Embryonic facial prominence (tissue), 1 donor: Measurements from ENCODE around the gene CD163.
"Not testable (repeated sequence)": the region's sequence is repeated elsewhere in the genome, so short reads cannot be mapped to it uniquely, and the experiment has no call there.

ENCODE experiments used
- DNase-seq: peaks from one replicate; pipeline ENCODE4 v3.0.0-alpha.2; 2016; ENCODE audit errors: extremely low spot score

Gene CD163

GRCh38 chr12:7450667-7451066, 52.9 kb downstream of the CD163 start:
- no peak for DNase-seq

DNA sequence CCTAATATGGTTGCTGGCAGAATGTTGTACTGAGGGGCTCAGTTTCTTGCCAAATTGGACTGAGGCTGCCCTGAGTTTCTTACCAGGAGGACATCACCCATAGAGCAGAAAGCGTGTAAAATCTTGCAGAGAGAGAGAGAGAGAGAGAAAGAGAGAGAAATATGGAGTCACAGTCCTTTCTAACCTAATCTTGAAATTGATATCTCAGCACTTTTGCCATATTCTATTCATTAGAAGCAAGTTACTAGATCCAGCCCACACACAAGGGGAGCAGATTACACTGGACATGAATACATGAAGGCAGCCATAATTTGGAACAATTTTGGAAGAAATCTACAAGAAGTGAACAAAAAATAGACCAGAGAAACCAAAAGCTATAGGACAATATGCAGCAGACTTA, 55.5 kb downstream of the CD163 start:
- no peak for DNase-seq

GRCh38 chr12:7444537-7444936, 59.0 kb downstream of the CD163 start:
- DNase-seq: no peak

DNA sequence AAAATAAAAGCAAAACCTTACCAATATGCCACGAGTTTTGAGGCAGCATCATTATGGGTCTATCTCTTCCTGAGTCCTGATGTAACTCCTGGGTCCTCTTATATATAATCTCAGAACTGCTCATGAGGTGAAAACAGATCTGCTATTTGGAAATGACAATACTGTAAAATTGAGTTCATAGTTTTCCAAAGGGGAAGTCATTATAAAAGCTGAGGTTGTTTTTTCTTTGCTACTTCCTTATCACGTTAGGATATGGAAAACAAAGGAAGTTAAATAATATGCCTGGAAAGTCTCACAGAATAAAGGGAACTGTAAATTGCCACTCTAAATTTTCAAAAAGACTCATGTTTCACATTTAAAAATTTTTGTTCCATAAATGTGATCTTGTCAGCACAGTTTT, 59.5 kb downstream of the CD163 start, which contains the start of gene CD163L1:
TSS of gene CD163L1 (minus strand) at position 78 of the 400 bp plus-strand sequence. CDS start at position 52, 26 bp downstream.
- DNase-seq: no peak

- DNase-seq: no peak
Observed at GRCh38 chr12:7441216-7441615, 62.4 kb downstream of the CD163 start.

GRCh38 chr12:7439579-7440505, 63.7 kb downstream of the CD163 start:
- no peak for DNase-seq

DNA sequence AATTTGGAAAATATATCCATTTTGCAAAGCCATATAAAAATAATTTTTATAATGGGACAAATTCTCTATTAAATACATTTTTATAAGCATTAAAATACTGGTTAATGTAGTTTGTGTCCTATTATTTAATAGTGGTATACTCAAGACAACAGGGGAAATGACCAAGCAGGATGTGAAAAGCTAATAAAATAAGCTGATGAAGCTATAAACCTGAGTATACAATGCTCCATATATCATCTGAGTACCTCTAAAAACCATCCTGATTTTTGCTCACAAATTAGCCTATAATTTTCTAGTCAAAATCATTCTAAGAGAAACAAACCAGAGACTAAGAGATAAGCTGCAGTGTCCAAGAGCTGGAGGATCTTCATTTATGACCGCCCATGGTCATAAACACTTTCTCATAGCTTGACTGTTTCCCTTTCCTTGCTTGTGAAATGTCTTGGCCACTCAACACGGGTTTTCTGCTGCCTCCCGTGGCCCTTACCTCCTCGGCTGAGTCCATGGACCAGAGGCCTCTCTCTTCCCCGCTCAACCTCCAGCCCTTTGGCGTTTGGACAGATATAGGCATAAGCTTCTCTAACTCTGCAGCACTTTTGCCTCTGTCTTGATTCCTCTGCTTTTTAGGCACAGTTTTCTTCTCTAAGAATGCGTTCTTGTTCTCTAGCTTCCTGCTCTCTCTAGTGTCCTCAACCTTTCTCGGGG, 65.1 kb downstream of the CD163 start:
- DNase-seq: not testable (repeated sequence)

GRCh38 chr12:7437494-7437893, 66.1 kb downstream of the CD163 start:
- DNase-seq: not testable (repeated sequence)

DNA sequence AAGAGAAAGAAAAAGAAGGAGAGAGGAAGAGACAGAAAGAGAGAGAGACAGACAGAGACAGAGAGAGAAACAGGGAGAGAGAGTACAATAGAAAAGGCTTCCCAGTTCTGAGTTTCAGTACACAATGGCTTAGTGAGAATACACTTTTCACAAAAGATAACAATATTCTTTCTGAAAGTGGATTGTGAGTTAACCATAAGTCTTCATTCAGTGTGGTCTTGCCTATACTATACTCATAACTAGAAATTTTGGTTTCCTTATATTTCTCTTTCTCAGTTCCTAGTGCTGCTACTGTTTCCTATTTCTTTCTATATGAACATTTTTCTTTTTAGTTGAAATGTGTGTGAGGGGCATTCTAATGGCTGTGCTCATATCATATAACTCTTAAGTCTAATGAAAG, 68.9 kb downstream of the CD163 start:
- DNase-seq: no peak

DNA sequence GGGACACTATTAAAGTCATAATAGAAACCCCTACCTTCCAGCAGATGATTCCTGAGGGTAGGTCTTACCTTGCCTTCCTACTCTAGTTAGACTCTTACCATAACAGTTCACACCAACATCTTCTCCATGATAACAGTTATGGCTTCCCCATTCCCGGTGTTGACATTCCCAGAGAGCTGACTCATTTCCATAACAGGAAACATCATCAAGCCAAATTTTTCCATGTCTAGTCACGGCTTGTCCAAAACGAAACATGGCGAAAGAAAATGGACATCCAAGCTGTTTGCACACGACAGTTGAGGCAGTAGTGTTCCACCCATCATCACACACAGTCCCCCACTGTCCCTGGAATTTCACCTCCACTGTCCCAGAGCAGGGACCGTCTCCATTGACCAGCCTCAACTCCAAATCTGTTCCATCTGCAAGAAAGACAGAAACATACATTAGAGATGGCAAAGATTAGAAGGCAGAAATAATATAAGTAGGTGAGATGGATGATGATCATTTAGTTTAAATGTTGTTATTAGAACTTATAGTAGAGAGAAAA, 70.2 kb downstream of the CD163 start:
- no peak for DNase-seq

- no peak for DNase-seq
Observed at GRCh38 chr12:7431993-7432685, 71.4 kb downstream of the CD163 start.
